ENCODE data around the gene USP15.

USP15 gene

DNA sequence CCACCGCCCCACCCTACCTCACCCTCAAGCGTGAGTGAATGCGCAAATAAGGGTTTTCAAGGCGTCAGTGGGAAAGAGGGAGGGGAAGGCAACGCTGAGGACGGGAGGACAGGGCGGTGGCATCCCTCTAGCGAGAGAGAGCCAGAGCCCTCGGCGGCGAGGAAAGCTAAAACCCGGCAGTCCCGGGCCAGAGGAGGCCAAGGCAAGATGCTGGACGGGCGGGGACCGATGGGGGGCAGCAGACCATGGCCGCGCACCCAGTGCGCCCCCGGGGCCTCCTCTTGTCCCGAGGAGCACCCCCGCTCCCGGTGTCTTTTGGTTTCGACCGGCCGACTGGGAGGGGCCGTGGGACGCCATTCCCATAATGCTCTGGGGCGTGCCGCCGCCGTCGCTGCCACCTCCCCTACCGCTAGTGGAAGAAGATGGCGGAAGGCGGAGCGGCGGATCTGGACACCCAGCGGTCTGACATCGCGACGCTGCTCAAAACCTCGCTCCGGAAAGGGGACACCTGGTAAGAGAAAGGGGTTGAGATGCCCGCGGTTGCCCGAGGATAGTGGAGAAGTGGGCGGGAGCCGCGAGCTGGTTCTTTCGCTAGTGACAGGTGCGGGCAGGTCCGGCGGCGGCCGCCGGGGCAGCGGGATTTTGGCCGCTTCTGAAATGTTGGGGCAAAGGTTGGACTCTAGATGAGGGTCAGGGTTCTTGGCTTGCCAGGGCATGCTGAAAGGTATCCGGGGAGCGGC, at the start of gene USP15:
Gene USP15, plus strand, starts transcription at position 412 of the 740 bp plus-strand sequence. Its CDS starts 11 bp downstream, at position 423.
- H3K4me3 ChIP-seq (ENCODE audit: low read depth, low read length), result peak within 1 kb of the TSS; percentile 87
- DNase-seq (ENCODE audit: low read depth), result peak; percentile 94

DNA sequence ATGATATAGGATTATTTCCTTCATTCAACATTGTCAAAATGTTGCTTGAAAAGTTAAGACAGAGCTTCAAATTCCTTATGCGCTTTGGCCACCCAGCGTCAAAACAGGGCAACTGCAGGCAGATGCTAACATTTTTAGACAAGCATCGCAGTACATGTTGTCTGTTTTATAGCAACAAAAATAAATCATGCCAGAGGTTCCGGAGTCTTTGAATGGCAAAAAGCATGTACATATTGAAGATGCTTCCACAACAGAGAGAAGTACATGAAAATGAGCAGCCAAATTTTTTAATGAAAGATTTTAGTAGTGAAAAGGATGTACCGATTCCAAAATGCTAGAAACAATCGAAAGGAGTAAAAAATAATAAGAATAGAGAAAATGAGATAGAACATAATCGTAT, 49.8 kb upstream of the USP15 start:
- no peak overlapping the region for H3K4me3 ChIP-seq (ENCODE audit: low read depth, low read length)

DNA sequence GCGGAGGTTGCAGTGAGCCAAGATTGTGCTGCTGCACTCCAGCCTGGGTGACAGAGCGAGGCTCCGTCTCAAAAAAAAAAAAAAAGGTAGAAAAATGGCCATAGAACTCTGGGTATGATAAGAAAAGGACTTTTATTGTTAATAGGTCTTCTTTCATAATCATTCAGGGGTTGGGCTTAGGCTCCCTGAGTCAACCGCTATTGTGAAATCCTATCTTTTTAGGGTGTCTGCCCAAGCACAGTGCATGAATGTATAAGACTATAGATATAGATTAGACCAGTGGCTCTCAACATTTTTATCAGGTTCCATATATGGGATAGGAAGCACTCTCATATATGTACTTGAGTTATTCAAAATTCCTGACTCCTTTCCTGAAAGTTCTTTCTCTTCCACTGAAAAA, 48.7 kb upstream of the USP15 start:
- no peak overlapping the region for H3K4me3 ChIP-seq (ENCODE audit: low read depth, low read length)
- DNase-seq (ENCODE audit: low read depth), result no peak

More for the DNA sequence above, 49.8 kb upstream of the USP15 start:
- DNase-seq (ENCODE audit: low read depth), result no peak

DNA sequence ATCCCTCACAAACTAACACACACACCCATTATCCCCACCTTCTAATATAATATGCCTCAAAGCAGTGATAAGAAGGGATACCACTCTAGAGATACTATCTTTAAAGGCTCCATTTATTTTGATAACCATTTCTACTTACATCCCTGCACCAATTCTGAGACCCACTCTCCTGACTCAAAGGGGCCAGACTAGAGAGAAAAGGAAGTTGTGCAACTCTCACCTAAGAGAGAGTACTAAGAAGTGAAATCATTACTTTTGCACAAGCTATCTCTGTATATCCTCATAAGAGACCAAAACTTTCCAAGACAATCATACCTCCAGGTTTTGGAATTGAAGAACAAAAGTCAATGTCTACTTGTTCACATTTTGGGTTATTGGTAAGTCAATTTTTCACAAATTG, 45.4 kb upstream of the USP15 start:
- DNase-seq (ENCODE audit: low read depth), result no peak
- H3K4me3 ChIP-seq (ENCODE audit: low read depth, low read length), result no peak overlapping the region

DNA sequence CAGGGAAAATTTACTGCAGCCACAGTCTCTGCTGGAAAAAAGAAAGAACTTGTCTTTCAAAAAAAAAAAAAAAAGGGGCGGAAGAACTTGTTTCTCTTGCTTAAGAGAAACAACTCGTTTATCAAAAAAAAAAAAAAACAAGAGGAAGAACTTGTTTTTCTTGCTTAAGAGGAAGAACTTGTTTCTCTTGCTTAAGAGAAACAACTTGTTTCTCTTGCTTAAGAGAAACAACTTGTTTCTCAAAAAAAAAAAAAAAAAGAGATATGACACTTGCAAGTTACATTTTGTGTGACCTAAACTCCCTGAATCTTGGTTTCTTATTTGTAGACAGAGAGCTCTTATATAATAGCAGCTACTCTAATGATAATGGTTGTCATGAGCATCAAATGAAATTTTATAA, 44.7 kb upstream of the USP15 start:
- DNase-seq (ENCODE audit: low read depth), result no peak
- no peak overlapping the region for H3K4me3 ChIP-seq (ENCODE audit: low read depth, low read length)

DNA sequence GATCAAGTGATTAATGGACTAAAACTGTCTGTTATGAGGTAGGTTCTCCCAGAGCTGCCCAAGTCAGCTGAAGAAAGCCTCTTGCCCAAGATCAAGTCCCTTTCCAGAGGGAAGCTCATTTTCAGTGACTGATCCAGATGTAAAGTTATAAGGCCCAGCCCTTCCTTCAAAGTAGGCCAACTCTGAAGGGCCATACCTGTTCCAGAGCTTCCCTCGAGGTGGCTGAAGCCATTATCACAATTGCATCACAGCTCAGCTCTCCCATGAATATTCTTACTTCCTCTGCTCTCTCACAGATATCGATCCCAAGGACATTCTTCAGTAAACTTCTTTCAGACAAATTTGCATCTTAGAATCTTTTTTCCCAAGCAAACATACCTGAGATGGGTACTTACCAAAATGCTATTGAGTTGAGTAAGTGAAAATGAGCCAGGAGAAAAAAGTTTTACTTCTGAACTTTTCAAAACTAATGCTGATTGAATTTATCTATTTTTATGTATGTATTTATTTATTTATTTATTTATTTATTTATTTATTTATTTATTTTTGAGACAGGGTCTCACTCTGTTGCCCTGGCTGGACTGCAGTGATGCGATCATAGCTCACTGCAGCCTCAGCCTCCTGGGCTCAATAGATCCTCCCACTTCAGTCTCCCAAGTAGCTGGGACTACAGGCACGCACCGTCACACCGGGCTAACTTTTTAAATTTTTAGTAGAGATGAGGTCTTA, 42.6 kb upstream of the USP15 start:
- no peak overlapping the region for H3K4me3 ChIP-seq (ENCODE audit: low read depth, low read length)
- no peak for DNase-seq (ENCODE audit: low read depth)

DNA sequence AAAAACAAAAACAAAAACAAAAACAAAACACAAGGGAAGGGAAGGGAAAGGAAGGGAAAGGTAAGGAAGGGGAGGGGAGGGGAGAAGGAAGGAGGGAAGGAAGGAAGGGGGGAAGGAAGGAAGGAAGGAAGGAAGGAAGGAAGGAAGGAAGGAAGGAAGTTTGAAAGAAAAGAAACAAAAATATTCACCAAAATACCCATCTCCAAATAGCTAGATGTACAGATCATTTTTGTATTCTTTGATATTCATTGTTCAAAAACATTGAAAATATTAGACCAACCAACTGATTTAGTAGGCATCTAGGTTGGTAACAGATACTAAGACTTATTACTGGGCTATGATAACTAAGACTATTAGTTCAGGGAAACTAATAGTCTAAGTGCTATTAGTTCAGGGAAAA, 39.1 kb upstream of the USP15 start:
- DNase-seq (ENCODE audit: low read depth), result no peak

DNA sequence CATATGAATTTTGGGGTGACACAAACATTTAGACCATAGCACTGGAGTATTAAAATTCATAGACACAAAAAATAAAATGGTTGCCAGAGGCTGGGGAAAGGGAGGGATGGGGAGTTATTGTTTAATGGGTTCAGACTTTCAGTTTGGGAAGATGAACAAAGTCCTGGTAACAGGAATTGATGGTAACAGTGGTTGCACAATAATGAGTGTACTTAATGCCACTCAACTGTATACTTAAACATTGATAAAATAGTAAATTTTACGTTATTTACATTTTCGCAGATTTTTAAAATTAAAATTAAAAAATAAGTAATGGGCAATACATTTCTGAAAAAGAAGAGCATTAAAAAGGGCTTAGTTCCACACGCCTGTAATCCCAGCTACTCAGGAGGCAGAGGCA, 35.6 kb upstream of the USP15 start:
- DNase-seq (ENCODE audit: low read depth), result no peak
- no peak overlapping the region for H3K4me3 ChIP-seq (ENCODE audit: low read depth, low read length)

More for the DNA sequence above, 39.1 kb upstream of the USP15 start:
- no peak overlapping the region for H3K4me3 ChIP-seq (ENCODE audit: low read depth, low read length)

DNA sequence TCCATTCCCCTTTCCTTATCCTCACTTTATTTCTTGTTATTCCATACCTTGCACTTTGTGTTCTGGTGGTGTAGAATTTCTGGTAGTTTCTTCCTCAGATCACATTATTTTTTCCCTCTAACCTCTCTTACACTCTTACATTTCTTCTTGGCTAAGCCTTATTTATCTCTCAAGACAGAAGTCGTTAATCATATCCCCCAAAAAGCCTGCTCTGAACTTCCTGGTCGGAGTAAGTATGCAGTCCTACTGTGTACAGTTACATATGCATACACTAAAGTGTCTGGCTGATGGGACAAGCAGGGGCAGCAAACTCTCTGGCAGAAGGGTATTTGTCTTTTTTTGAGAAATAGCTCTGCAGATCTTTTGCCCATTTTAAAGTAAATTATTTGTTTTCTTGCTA, 33.1 kb upstream of the USP15 start:
- no peak overlapping the region for H3K4me3 ChIP-seq (ENCODE audit: low read depth, low read length)
- no peak for DNase-seq (ENCODE audit: low read depth)

DNA sequence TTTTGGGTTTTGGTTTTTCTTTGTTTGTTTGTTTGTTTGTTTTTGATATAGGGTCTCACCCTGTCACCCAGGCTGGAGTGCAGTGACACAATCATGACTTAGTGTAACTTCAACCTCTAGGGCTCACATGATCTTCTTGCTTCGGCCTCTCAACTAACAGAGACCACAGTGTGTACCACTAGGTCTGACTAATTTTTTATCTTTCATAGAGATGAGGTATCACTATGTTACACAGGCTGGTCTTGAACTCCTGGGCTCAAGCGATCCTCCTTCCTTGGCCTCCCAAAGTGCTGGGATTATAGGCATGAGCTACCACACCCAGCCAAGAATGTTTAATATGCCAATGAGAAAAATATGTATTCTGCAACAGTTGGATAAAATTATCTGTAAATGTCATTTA, 29.6 kb upstream of the USP15 start:
- DNase-seq (ENCODE audit: low read depth), result no peak
- no peak overlapping the region for H3K4me3 ChIP-seq (ENCODE audit: low read depth, low read length)

DNA sequence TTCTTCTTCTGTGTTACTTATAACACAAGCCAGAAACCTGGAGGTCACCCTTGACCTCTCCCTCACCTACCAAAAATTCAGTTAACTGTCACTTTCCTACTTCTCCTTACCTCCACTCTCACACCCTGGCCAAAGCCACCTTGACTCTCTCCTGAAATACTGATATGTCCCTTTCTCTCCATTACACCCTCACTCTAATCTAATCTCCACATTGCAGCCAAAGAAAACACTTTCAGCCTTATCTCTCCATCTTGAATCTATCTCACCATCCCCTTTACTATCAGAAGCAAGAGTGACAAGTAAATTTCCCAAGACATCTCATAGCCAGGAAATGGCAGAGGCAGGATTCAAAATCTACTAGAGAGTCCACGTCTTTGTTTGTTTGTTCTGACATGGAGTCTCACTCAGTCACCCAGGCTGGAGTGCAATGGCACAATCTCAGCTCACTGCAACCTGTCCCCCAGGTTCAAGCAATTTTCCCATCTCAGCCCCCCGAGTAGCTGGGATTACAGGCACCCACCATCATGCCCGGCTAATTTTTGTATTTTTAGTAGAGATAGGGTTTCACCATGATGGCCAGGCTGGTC, 28.0 kb upstream of the USP15 start:
- no peak for DNase-seq (ENCODE audit: low read depth)
- H3K4me3 ChIP-seq (ENCODE audit: low read depth, low read length), result no peak overlapping the region

DNA sequence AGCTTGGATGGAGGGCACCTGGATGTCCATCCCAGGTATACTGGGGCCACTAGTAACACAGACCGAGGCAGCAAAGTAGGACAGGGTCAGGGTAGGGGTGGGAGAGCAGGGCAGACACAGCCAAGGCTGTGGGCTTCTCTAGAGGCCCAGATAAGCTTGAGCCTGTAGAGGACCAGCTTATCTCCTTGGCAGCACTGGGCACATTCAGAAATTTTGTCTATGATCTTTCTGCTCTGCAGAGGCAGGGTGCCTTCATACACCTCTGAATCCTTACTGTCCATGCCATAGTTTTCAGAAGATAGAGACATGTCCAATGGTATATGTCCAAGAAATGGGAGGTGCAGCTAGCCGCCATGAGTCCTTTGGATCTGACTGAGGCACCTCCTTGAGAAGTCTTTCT, 26.4 kb upstream of the USP15 start:
- no peak overlapping the region for H3K4me3 ChIP-seq (ENCODE audit: low read depth, low read length)
- DNase-seq (ENCODE audit: low read depth), result no peak

DNA sequence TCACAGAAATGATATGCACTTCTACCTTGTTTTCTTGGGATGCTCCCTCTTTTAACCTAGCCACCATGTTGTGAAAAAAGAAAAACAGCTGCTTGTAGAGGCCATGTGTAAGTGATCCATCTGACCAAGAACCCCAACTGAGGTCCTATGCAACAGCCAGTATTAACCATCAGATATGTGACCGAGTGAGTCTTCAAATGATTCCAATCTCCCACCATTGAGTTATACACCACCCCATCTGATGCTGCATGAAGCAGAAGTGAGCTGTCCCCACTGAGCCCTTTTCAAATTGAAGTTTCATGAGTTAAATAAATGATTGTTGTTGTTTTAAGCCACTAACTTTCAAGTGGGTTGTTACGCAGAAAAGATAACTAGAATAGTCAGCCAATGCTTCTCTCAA, 20.6 kb upstream of the USP15 start:
- DNase-seq (ENCODE audit: low read depth), result no peak
- H3K4me3 ChIP-seq (ENCODE audit: low read depth, low read length), result no peak overlapping the region

DNA sequence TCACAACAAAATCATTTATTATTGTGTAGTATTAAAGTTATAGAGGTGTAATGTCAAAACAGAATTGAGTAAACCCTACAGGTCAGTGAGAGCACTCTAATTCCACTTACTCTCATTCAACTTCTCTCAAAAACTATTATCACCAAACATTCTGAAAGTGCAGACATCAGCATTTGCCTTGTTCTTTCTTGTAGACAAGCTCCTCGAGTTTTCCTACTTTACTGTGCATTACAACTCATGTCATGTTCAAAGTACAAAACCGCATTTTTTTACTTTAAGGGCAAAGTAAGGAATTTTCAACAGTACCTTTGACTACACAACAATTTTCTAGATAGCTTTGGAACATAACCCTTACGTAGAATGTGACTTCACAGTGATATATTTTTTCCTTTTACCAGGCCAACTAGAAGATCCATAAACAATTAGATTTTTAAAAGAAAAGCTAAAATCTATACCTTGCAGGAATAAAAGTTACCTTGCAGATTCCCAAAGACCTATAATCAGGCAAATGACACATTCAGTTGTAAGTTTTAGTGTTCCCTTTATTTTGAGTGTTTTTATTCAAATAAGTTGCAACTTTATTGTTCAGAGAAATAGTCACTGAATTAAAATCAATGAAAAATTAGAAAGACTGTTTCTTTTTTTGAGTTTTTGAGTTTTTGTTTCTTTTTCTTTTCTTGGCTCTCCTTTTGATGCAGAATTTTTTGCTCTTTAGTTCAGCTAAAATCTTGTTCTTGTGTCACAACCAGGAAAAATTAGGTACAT, 12.7 kb upstream of the USP15 start:
- DNase-seq (ENCODE audit: low read depth), result no peak

DNA sequence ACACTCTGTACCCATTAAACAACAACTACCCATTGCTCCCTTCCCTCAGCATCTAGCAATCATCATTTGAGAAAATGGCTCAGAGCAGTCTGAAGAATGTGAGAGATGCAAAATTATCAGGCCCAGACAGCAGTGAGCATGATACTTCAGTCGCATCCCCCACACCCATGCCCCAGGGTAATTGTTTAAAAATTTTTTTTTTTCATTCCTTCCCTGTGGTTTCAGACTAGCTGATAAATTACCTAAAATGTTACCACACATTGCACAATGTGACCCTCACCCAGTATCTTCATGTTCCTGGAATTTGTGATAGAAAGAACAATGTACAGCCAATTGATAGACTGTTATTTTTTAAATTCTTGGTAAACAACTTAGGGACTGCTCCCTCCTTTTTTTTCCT, 11.3 kb upstream of the USP15 start:
- DNase-seq (ENCODE audit: low read depth), result no peak
- H3K4me3 ChIP-seq (ENCODE audit: low read depth, low read length), result no peak overlapping the region

More for the DNA sequence above, 12.7 kb upstream of the USP15 start:
- H3K4me3 ChIP-seq (ENCODE audit: low read depth, low read length), result no peak overlapping the region

DNA sequence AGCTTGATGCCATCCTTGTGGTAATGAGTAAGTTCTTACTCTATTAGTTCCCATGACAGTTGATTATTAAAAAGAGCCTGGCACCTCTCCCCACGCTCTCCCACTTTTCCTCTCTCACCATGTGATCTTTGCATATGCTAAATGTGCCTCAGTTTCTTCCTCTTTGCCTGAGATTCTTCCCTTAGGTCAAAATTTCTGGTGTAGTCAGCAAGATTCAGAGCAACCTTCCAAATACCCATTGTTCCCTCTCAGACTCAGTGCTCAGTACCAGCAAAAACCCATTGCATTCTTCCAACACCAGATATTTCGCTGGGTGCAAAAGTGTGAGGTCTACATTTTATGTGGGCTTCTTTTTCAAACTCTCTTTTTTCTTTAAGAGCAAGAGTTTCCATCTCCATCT, 10.8 kb upstream of the USP15 start:
- no peak overlapping the region for H3K4me3 ChIP-seq (ENCODE audit: low read depth, low read length)
- no peak for DNase-seq (ENCODE audit: low read depth)

DNA sequence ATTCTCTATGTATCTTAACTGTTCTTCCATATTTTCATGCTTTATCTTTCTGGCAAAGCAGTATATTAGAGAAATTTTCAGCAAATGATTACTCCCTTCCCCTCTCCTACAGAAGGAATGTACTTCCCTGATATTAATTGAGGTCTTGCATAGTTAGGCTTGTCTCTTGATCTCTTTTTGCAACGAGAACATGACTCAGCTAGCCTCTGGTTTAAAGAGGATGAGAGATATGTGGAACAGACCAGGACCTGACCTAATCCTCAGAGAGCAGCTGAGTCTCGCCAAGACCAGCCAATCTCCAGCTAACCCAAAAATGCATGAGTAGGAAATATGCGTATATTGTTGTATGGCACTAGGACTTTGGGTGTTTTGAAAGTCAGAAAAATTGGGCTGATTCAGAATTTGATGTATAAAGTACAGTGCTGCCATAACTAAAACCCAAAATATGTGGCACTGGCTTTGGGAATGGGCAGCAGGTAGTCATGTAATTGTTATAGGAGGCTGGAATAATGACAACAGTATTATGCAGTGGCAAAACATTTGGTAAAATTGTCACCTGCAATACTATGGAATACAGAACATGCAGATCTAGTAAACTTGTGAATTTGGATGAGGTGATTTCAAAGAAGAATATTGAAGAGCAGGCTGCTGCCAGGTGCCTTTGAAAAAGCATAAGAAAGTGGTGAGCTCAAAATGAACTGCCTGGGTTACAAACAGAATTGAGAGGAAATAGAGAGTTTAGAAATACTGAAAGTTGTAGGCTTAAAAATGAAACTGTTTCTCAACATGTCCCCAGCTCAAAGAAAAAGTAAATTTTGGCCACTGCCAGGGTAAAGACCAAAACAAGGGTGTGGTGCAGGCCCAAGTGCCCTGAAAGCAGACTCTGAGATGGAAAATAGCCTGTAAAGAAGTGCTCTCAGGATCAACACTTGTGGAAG, 9.3 kb upstream of the USP15 start:
- no peak overlapping the region for H3K4me3 ChIP-seq (ENCODE audit: low read depth, low read length)
- no peak for DNase-seq (ENCODE audit: low read depth)

DNA sequence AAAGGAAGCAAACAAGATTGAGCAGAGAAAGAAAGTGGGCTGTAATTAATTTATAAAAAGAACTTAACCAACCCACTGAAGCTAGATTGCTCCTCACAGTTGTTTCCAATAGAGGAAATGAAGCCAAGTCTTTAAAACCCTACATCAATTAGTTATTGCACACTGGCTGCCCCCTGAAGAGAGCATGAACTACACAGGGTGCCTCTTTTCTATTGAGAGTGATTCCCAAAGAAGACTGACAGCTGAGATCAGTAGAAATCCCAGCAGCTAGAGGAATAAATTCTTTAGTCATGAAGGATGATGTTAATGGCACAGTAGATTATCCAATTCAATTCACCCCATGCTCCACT, 8.6 kb upstream of the USP15 start:
- DNase-seq (ENCODE audit: low read depth), result no peak

DNA sequence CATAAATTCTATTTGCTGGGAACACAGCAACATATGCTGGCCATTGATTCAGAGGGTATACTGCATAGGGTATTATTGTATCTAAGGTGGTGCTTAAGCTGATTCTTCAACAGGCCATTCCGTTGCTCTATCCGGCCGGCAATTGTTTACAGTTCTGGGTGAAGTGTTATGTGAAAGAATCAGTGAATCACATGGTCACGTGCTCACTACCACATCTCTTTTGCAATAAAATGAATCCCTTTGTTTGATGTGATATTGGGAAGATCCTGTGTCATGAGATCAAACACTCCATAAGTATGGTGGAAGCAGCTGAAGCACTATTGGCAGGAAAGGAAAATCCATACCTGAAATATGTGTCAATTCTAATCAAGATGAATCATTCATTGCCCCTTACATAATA, 7.6 kb upstream of the USP15 start:
- H3K4me3 ChIP-seq (ENCODE audit: low read depth, low read length), result no peak overlapping the region
- no peak for DNase-seq (ENCODE audit: low read depth)

More for the DNA sequence above, 8.6 kb upstream of the USP15 start:
- H3K4me3 ChIP-seq (ENCODE audit: low read depth, low read length), result no peak overlapping the region

Data from skeletal muscle cell (primary cell).